Peyer's patch (tissue), 4 donors: ENCODE data around the gene KCNQ5.

Source experiments
- POLR2A ChIP-seq, 2 donors: fragments of 450-650 bp; IDR thresholded peaks; one replicate each; pipeline ENCODE4 v1.5.1; 2017; ENCODE audit warnings: antibody characterized with exemption in 2 of 2, mild to moderate bottlenecking in 2 of 2, moderate library complexity in 2 of 2
- TF ChIP-seq, protein P1 (sequence below), 6 experiments: fragments of 450-650 bp in 4 of 6; fragments of 200-600 bp in 2 of 6; sonication (generic) in 1 of 6; IDR thresholded peaks; one replicate each; pipeline ENCODE4 v1.5.1; 2017 to 2019; ENCODE audit warnings: antibody characterized with exemption in 6 of 6, mild to moderate bottlenecking in 3 of 6, moderate library complexity in 1 of 6

DNA sequence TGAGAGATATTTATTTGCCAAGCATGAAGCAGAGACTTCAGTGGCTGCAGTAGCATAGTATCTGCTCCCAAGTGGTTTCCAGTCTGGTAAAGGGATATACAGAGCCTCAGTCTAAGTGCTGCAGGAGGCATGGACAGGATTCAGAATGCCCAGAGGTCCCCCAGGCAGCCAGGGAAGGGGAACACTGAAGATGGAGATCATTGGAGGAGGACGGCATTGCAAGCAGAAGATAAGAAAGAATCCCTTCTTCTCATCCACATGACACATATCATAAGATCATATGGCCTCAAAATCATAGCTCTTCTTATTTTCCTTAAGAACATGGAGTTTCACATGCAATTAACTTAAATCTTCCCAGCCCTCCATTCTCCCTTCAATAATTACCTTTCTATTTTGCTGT lies 136.1 kb downstream of the KCNQ5 start:
- TF ChIP-seq, protein P1, sequence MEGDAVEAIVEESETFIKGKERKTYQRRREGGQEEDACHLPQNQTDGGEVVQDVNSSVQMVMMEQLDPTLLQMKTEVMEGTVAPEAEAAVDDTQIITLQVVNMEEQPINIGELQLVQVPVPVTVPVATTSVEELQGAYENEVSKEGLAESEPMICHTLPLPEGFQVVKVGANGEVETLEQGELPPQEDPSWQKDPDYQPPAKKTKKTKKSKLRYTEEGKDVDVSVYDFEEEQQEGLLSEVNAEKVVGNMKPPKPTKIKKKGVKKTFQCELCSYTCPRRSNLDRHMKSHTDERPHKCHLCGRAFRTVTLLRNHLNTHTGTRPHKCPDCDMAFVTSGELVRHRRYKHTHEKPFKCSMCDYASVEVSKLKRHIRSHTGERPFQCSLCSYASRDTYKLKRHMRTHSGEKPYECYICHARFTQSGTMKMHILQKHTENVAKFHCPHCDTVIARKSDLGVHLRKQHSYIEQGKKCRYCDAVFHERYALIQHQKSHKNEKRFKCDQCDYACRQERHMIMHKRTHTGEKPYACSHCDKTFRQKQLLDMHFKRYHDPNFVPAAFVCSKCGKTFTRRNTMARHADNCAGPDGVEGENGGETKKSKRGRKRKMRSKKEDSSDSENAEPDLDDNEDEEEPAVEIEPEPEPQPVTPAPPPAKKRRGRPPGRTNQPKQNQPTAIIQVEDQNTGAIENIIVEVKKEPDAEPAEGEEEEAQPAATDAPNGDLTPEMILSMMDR (IDR thresholded peaks at IDR 0.05) = no peak
- no peak for TF ChIP-seq POLR2A (IDR thresholded peaks at IDR 0.05)
